DOHH2 (cell line): ENCODE measurements around the gene RRN3.

ENCODE experiments used
- EZH2phosphoT487 ChIP-seq: fragments of 200-600 bp; sonication (generic); IDR thresholded peaks from 2 replicates; pipeline ENCODE4 v1.6.1; 2017; ENCODE audit warnings: borderline replicate concordance, mild to moderate bottlenecking, antibody characterized with exemption, low read length, moderate library complexity, mixed read lengths
- TF ChIP-seq, protein P1 (sequence below): fragments of 200-600 bp; sonication (generic); IDR thresholded peaks from one replicate; pipeline ENCODE4 v1.5.1; 2014; ENCODE audit warnings: antibody characterized with exemption, mild to moderate bottlenecking, low read depth, low read length; ENCODE audit not compliant: poor library complexity, severe bottlenecking

GRCh38 chr16:15054357-15055140 is 39.5 kb downstream of the RRN3 start:
- TF ChIP-seq, protein P1, sequence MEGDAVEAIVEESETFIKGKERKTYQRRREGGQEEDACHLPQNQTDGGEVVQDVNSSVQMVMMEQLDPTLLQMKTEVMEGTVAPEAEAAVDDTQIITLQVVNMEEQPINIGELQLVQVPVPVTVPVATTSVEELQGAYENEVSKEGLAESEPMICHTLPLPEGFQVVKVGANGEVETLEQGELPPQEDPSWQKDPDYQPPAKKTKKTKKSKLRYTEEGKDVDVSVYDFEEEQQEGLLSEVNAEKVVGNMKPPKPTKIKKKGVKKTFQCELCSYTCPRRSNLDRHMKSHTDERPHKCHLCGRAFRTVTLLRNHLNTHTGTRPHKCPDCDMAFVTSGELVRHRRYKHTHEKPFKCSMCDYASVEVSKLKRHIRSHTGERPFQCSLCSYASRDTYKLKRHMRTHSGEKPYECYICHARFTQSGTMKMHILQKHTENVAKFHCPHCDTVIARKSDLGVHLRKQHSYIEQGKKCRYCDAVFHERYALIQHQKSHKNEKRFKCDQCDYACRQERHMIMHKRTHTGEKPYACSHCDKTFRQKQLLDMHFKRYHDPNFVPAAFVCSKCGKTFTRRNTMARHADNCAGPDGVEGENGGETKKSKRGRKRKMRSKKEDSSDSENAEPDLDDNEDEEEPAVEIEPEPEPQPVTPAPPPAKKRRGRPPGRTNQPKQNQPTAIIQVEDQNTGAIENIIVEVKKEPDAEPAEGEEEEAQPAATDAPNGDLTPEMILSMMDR = no peak
- no peak for TF ChIP-seq EZH2phosphoT487
